ENCODE data around the gene SLC9A9. TPM values are rescaled to one million over a fixed set of nuclear protein-coding genes. Genes with fewer than 3 reads are reported as not detected.

Gene SLC9A9
- total and polyA plus RNA-seq, 12 donors, result 1.3 to 8.4 (median 3.0) TPM

DNA sequence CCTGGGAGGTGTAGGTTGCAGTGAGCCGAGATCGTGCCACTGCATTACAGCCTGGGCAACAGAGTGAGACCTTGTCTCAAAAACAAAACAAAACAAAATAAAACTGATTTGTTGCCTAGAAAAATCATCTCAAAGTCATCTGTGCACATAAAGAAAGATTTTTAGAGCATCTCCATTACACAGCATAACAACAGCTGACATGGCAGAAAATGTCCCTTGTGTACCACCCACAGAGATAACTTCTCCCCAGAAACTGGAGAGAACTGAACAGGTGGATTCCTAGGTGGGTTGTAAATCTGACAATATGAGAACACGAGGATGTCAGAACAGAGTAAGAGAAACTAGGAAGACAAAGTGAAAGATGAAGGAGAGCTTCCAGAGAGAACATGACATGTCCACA lies 207.5 kb downstream of the SLC9A9 start:
- Histone ChIP-seq H3K9me3 (peaks cover 0 to 36% (median 18%) of the 10 kb centered on the region in 11 donors), H3K36me3 (no peaks in the 10 kb centered on the region), H3K27me3 (no peaks in the 10 kb centered on the region), H3K27ac (no peak overlapping the region), H3K4me3 (no peak overlapping the region), H3K4me1 (peaks cover 0 to 7% (median 0%) of the 10 kb centered on the region in 9 donors)
- ATAC-seq (no peak), DNase-seq (no peak)
- TF ChIP-seq, protein P1, sequence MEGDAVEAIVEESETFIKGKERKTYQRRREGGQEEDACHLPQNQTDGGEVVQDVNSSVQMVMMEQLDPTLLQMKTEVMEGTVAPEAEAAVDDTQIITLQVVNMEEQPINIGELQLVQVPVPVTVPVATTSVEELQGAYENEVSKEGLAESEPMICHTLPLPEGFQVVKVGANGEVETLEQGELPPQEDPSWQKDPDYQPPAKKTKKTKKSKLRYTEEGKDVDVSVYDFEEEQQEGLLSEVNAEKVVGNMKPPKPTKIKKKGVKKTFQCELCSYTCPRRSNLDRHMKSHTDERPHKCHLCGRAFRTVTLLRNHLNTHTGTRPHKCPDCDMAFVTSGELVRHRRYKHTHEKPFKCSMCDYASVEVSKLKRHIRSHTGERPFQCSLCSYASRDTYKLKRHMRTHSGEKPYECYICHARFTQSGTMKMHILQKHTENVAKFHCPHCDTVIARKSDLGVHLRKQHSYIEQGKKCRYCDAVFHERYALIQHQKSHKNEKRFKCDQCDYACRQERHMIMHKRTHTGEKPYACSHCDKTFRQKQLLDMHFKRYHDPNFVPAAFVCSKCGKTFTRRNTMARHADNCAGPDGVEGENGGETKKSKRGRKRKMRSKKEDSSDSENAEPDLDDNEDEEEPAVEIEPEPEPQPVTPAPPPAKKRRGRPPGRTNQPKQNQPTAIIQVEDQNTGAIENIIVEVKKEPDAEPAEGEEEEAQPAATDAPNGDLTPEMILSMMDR (IDR thresholded peaks at IDR 0.05), result no peak
- intact Hi-C loops (cut with DNase I), result loop anchor here in 4 of 10 donors (10.0 kb wide), 4 partner anchors 206 to 526 kb away; partner anchors contain the start of gene CHST2 (in 1 of the 4)
- 97 to 99% methylated on average over 3 of the region's 3 CpGs for WGBS, 2 donors

DNA sequence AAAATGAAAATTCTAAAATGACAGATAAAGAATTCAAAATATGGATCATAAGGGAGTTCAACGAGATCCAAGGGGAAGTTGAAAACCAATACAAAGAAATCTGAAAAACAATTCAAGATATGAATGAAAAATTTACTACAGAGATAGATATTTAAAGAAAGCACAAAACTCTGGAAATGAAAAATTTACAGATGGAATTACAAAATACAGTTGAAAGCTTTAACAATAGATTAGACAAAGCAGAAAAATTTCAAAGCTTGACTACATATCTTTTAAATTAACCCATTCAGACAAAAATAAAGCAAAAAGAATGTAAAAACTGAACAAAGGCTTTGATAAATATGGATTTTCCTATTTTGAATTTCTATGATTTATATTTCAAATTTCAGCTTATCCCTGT lies 211.1 kb downstream of the SLC9A9 start:
- no peaks in the 10 kb centered on the region for H3K36me3 ChIP-seq
- ATAC-seq, result no peak
- no peaks in the 10 kb centered on the region for H3K27me3 ChIP-seq
- DNase-seq, result no peak
- H3K4me1 ChIP-seq, result no peaks in the 10 kb centered on the region
- intact Hi-C loops (cut with DNase I), result no loop called here
- H3K9me3 ChIP-seq, result peaks cover 0 to 36% (median 18%) of the 10 kb centered on the region in 11 donors
- TF ChIP-seq, protein P1 (IDR thresholded peaks at IDR 0.05), result no peak
- no peak overlapping the region for H3K4me3 ChIP-seq
- H3K27ac ChIP-seq, result no peak overlapping the region
- 86 to 88% methylated on average over 1 of the region's 1 CpG for WGBS, 2 donors

DNA sequence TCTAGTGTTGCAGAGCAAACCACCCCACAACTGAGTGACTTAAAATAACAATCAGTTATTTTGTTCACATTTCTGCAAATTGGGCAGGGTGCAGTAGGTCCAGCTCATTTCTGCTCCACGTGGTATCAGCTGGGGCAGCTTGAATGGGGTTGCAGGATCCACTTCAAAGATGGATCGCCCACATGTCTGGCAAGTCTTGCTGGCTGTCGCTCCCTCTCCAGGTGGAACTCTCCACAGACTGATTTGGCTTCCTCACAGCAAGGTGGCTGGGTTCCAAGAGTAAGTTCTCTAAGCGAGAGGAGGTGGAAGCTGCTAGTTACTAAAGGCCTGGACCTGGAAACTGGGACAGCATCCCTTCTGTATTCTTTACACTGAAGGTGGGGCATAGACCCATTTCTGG lies 213.3 kb downstream of the SLC9A9 start:
- H3K27me3 ChIP-seq, result no peaks in the 10 kb centered on the region
- ATAC-seq (no peak), DNase-seq (no peak)
- H3K9me3 ChIP-seq, result peaks cover 0 to 36% (median 18%) of the 10 kb centered on the region in 11 donors
- intact Hi-C loops (cut with DNase I), result no loop called here
- no peak overlapping the region for H3K4me3 ChIP-seq
- H3K27ac ChIP-seq, result no peak overlapping the region
- no peaks in the 10 kb centered on the region for H3K36me3 ChIP-seq
- H3K4me1 ChIP-seq, result no peaks in the 10 kb centered on the region
- 55 to 63% methylated on average over 4 of the region's 4 CpGs for WGBS, 2 donors
- TF ChIP-seq, protein P1 (IDR thresholded peaks at IDR 0.05), result no peak

DNA sequence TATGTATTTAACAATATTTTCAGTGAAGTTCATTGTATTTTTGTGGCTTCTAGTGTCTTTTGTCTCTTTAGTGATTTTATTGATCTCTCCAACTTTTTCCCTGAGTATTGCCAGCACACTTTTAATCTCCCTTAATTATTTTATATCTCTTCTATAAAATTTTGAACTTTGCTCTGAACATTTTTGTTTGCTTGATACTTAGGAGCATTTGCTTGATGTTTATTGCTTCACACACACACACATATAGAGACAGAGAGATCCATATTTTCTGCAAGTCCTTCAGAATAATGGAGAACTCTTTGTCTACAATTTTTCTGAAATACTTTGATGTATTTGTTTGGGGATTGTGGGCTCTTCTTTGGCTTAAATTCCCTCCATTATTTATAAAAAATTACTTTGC lies 213.8 kb downstream of the SLC9A9 start:
- ATAC-seq, result no peak
- H3K36me3 ChIP-seq, result no peaks in the 10 kb centered on the region
- intact Hi-C loops (cut with DNase I), result no loop called here

More for the DNA sequence above, 213.8 kb downstream of the SLC9A9 start:
- no peaks in the 10 kb centered on the region for H3K27me3 ChIP-seq
- H3K27ac ChIP-seq, result no peak overlapping the region
- DNase-seq, result no peak
- peaks cover 0 to 34% (median 18%) of the 10 kb centered on the region in 11 donors for H3K9me3 ChIP-seq
- H3K4me3 ChIP-seq, result no peak overlapping the region
- TF ChIP-seq, protein P1 (IDR thresholded peaks at IDR 0.05), result no peak
- H3K4me1 ChIP-seq, result no peaks in the 10 kb centered on the region

Measured in heart right ventricle (tissue), 16 donors.